ENCODE results near the gene CDON. TPM values are rescaled to one million over a fixed set of nuclear protein-coding genes. Genes with fewer than 3 reads are reported as not detected.
"Not testable (repeated sequence)": the region's sequence is repeated elsewhere in the genome, so short reads cannot be mapped to it uniquely, and the experiment has no call there.

Gene CDON
- total and polyA plus RNA-seq, 3 experiments from 2014 or later, result 1.7 to 2.0 TPM; not detected in 1

- DNase-seq, result no peak
- H3K4me3 Mint-ChIP-seq, result no peak overlapping the region
- Histone ChIP-seq H3K9me3 (ENCODE audit: low read length) (no peaks in the 10 kb centered on the region), H3K4me1 (ENCODE audit: insufficient read depth, low read length) (no peaks in the 10 kb centered on the region), H3K27me3 (ENCODE audit: insufficient read depth, low read length, poor library complexity, severe bottlenecking) (no peaks in the 10 kb centered on the region), H3K4me3 (ENCODE audit: low read length) (no peak overlapping the region), H3K36me3 (ENCODE audit: insufficient read depth, low read length) (no peaks in the 10 kb centered on the region), H3K27ac (ENCODE audit: low read depth, low read length) (no peak overlapping the region)
- ChIA-PET POLR2A (no interaction called here), CTCF (interaction anchor here (1.2 to 1.4 kb wide), 3 partner anchors 20 to 276 kb away, joined by 3 to 4 read pairs (median 3); partner anchors contain the start of gene HYLS1)
- peaks cover 23 to 62% of the 10 kb centered on the region in 2 donors for H3K27me3 Mint-ChIP-seq
- no peaks in the 10 kb centered on the region for H3K9me3 Mint-ChIP-seq
- H3K27ac Mint-ChIP-seq, result no peak overlapping the region
- no peaks in the 10 kb centered on the region for H3K4me1 Mint-ChIP-seq
- H3K36me3 Mint-ChIP-seq, result no peaks in the 10 kb centered on the region
Observed at GRCh38 chr11:125918140-125918840, 144.4 kb downstream of the CDON start.

DNA sequence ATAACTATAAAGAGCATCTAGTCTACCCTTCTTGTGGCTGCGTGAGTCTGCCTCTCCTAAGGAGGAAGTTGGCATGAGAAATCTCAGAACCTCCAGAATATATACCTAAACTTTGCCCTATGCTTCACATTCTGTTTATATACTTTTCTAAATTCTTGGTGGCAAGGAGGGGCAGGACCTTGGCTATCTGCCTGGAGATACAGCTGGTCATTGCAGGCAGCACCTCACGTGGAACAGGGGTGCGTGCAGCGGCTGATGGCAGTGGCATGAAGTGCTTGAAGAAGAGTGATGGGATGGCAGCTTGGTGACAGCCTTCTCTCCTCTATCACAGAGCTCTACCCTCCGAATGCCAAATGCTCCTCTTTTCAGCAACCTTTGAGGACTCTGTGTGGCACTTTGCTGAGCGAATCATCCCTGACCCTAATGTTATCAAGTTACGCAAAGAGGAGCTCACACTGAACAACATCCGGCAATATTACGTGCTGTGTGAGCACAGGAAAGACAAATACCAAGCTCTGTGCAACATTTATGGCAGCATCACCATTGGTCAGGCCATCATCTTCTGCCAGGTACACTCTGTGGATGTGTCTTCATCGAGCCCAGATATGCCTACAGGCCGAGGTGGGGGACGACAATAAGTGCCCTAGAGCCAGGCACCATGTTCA, 145.9 kb downstream of the CDON start:
- Histone ChIP-seq H3K27ac (ENCODE audit: low read depth, low read length) (no peak overlapping the region), H3K27me3 (ENCODE audit: insufficient read depth, low read length, poor library complexity, severe bottlenecking) (peaks cover under 1% of the 10 kb centered on the region), H3K9me3 (ENCODE audit: low read length) (no peaks in the 10 kb centered on the region), H3K4me3 (ENCODE audit: low read length) (no peak overlapping the region), H3K36me3 (ENCODE audit: insufficient read depth, low read length) (no peaks in the 10 kb centered on the region), H3K4me1 (ENCODE audit: insufficient read depth, low read length) (no peaks in the 10 kb centered on the region)
- H3K27me3 Mint-ChIP-seq, result peaks cover 19 to 62% of the 10 kb centered on the region in 2 donors
- H3K4me3 Mint-ChIP-seq, result no peak overlapping the region
- H3K27ac Mint-ChIP-seq, result no peak overlapping the region
- H3K9me3 Mint-ChIP-seq, result no peaks in the 10 kb centered on the region
- H3K36me3 Mint-ChIP-seq, result no peaks in the 10 kb centered on the region
- ChIA-PET POLR2A (no interaction called here), CTCF (interaction anchor here (1.2 to 1.4 kb wide), 2 partner anchors 29 to 277 kb away, joined by 3 to 4 read pairs; partner anchors contain the start of gene HYLS1)
- no peaks in the 10 kb centered on the region for H3K4me1 Mint-ChIP-seq
- no peak for DNase-seq

- CTCF ChIA-PET; H3K9me3 ChIP-seq (ENCODE audit: low read length); DNase-seq; H3K4me1 ChIP-seq (ENCODE audit: insufficient read depth, low read length); H3K27me3 ChIP-seq (ENCODE audit: insufficient read depth, low read length, poor library complexity, severe bottlenecking); H3K27ac Mint-ChIP-seq; H3K9me3 Mint-ChIP-seq; H3K36me3 ChIP-seq (ENCODE audit: insufficient read depth, low read length); H3K4me3 ChIP-seq (ENCODE audit: low read length); POLR2A ChIA-PET; H3K4me1 Mint-ChIP-seq; H3K36me3 Mint-ChIP-seq; H3K4me3 Mint-ChIP-seq; H3K27ac ChIP-seq (ENCODE audit: low read depth, low read length): not testable (repeated sequence)
- H3K27me3 Mint-ChIP-seq, result peaks cover 12 to 65% of the 10 kb centered on the region in 2 donors
Observed at GRCh38 chr11:125914601-125915000, 148.1 kb downstream of the CDON start.

DNA sequence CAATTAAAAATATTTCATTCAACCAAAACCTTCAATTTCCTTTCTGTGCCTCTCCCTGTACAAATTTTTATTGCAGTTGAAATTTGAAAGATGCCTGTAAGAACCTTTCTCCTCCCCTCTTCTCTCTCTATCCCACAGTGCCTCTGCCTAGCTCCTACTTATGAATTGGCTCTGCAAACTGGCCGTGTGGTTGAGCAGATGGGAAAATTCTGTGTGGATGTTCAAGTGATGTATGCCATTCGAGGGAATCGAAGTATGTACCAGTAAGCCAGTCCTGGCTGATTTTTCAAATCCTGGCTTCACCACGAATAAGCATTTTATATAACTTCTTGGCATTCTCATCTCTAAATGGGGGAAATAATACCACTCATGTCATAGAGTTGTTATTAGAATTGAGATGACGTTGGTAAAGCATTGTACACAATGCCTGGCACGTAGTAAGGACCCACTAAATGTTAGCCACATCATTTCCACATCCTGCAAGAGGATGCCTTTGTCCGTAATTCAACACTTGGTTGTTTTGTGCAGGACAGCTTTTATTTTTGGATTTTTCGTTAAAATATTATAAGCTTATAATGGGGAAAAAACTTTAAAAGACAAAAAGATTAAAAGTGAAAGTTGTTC, 152.3 kb downstream of the CDON start:
- H3K27me3 ChIP-seq (ENCODE audit: insufficient read depth, low read length, poor library complexity, severe bottlenecking), result peaks cover 14% of the 10 kb centered on the region
- no peaks in the 10 kb centered on the region for H3K36me3 Mint-ChIP-seq
- H3K4me1 ChIP-seq (ENCODE audit: insufficient read depth, low read length), result no peaks in the 10 kb centered on the region
- ChIA-PET CTCF (interaction anchor here (1.0 kb wide), 1 partner anchor 32 kb away, joined by 3 read pairs; no protein-coding TSS in a partner anchor), POLR2A (no interaction called here)
- DNase-seq, result no peak
- H3K9me3 ChIP-seq (ENCODE audit: low read length), result no peaks in the 10 kb centered on the region
- peaks cover 17 to 61% of the 10 kb centered on the region in 2 donors for H3K27me3 Mint-ChIP-seq
- H3K4me3 ChIP-seq (ENCODE audit: low read length), result no peak overlapping the region
- H3K9me3 Mint-ChIP-seq, result no peaks in the 10 kb centered on the region
- no peak overlapping the region for H3K27ac ChIP-seq (ENCODE audit: low read depth, low read length)
- H3K27ac Mint-ChIP-seq, result no peak overlapping the region
- no peaks in the 10 kb centered on the region for H3K36me3 ChIP-seq (ENCODE audit: insufficient read depth, low read length)
- peaks cover 0 to 1% (median 0%) of the 10 kb centered on the region in 3 donors for H3K4me1 Mint-ChIP-seq
- H3K4me3 Mint-ChIP-seq, result no peak overlapping the region

Other genes starting within 250 kb of the CDON start
- not detected for gene PATE4, start 229.6 kb downstream of the CDON start, total RNA-seq
- gene PATE4, start 229.6 kb downstream of the CDON start, polyA plus RNA-seq, result not detected
- 1 to 10 TPM; 7.3 to 8.1 TPM for gene HYLS1, start 175.2 kb downstream of the CDON start, total RNA-seq
- gene HYLS1, start 175.2 kb downstream of the CDON start, polyA plus RNA-seq, result 6.9 TPM
- 10 to 100 TPM; 16.5 to 19.2 TPM for gene PUS3, start 159.7 kb downstream of the CDON start, total RNA-seq
- 17.5 TPM for gene PUS3, start 159.7 kb downstream of the CDON start, polyA plus RNA-seq
- under 1 TPM in 1 of 2 experiments, not detected in 1; 0.46 TPM for gene DDX25, start 158.4 kb downstream of the CDON start, total RNA-seq
- not detected for gene DDX25, start 158.4 kb downstream of the CDON start, polyA plus RNA-seq
- not detected for gene VSIG10L2, start 116.8 kb downstream of the CDON start, total RNA-seq
- gene VSIG10L2, start 116.8 kb downstream of the CDON start, polyA plus RNA-seq, result not detected
- 10 to 100 TPM; 47.3 to 48.8 TPM for gene RPUSD4, start 148.8 kb upstream of the CDON start, total RNA-seq
- 20.4 TPM for gene RPUSD4, start 148.8 kb upstream of the CDON start, polyA plus RNA-seq
- gene FAM118B, start 148.9 kb upstream of the CDON start, total RNA-seq, result 10 to 100 TPM; 17.9 to 19.0 TPM
- gene FAM118B, start 148.9 kb upstream of the CDON start, polyA plus RNA-seq, result 14.2 TPM
- 100 to 1,000 TPM; 157 TPM for gene SRPRA, start 206.0 kb upstream of the CDON start, total RNA-seq
- 168 TPM for gene SRPRA, start 206.0 kb upstream of the CDON start, polyA plus RNA-seq
- gene FOXRED1, start 206.3 kb upstream of the CDON start, total RNA-seq, result 10 to 100 TPM; 40.3 to 42.4 TPM
- gene FOXRED1, start 206.3 kb upstream of the CDON start, polyA plus RNA-seq, result 16.3 TPM
- 10 to 100 TPM; 10.6 to 11.3 TPM for gene TIRAP, start 220.2 kb upstream of the CDON start, total RNA-seq
- 13.0 TPM for gene TIRAP, start 220.2 kb upstream of the CDON start, polyA plus RNA-seq
- gene DCPS, start 241.2 kb upstream of the CDON start, total RNA-seq, result 10 to 100 TPM; 40.0 to 42.4 TPM
- gene DCPS, start 241.2 kb upstream of the CDON start, polyA plus RNA-seq, result 59.6 TPM